ENCODE measurements around the gene TGFBR3. TPM values are rescaled to one million over a fixed set of nuclear protein-coding genes. Genes with fewer than 3 reads are reported as not detected.

TGFBR3 gene
- polyA plus RNA-seq (2013): 9.6 and 9.9 TPM in 2 replicates

DNA sequence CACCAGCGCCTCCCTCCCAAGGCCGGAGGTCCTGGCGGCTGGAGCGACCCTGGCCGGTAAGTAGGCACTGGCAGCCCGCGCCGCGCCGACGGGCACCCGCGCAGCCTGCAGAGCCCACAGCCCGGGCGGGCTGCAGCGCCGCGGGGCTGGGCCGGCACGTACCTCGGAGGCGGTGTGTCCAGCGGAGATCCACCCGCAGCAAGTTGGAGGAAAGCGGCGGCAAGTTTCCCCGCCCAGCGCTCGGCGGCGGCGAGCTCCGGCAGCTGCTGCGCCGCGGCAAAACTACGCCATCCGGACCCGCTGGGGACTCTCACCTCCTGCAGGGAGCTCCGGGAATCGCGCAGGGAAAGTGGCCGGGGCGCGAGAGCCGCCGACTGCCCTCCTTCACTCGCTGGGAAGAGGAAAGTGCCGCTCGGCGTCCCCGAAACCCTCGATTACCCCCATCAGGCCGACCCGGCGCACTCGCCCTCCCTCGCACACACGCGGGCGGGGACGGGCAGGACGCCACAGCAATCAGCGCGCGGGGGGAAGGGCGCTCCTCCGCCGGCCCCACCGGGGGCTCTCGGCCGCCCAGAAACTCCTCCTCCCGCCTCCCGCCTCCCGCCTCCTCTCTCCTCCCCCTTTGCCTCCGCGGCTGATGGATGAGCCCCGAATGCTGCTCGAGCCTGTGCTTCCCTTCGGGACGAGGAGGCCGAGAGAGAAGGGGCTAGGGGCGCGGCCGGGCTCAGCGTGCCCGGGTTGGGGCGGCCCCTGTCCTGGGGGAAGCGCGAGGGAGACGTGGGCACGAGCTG is at the start of gene TGFBR3:
TSS of gene TGFBR3 (minus strand) at position 436 of the 791 bp plus-strand sequence. CDS start 24,620 bp downstream, outside the sequence.
- peaks cover 11% of the 10 kb centered on the region for H3K27me3 ChIP-seq (ENCODE audit: insufficient read depth, low read length)
- no peak within 1 kb of the TSS for H2BK5ac ChIP-seq (ENCODE audit: low read depth, low read length, poor library complexity)
- peaks cover 2% of the 10 kb centered on the region for H3K9me3 ChIP-seq (ENCODE audit: insufficient read depth, low read depth, low read length)
- peak within 1 kb of the TSS; percentile 40 for H2BK120ac ChIP-seq (ENCODE audit: insufficient read depth, low read length, poor library complexity)
- no peak within 1 kb of the TSS for H2AK5ac ChIP-seq (ENCODE audit: low read length)
- H3K4ac ChIP-seq (ENCODE audit: low read depth, low read length): peak within 1 kb of the TSS; percentile 1
- peak; percentile 90 to 91 for DNase-seq
- no CpG with 5 or more reads among the region's 92 CpGs for WGBS (ENCODE audit: extremely low coverage, insufficient coverage, insufficient read length)
- H3K4me3 ChIP-seq (ENCODE audit: low read depth, low read length): peak within 1 kb of the TSS; percentile 79
- peak within 1 kb of the TSS; percentile 50 for H3K14ac ChIP-seq (ENCODE audit: low read length)
- H3K18ac ChIP-seq (ENCODE audit: low read length): peak within 1 kb of the TSS; percentile 28
- peak within 1 kb of the TSS; percentile 93 for H3K4me2 ChIP-seq (ENCODE audit: low read length)
- H3K79me1 ChIP-seq (ENCODE audit: low read length): peaks cover 7% of the 10 kb centered on the region
- peaks cover 7% of the 10 kb centered on the region for H3K79me2 ChIP-seq (ENCODE audit: control insufficient read depth, insufficient read depth, low read length, poor library complexity)
- H4K8ac ChIP-seq (ENCODE audit: low read depth, low read length): peak within 1 kb of the TSS; percentile 72
- peak within 1 kb of the TSS; percentile 64 for H2AFZ ChIP-seq (ENCODE audit: insufficient read depth, low read length, poor library complexity)
- peak within 1 kb of the TSS; percentile 19 for H4K12ac ChIP-seq (ENCODE audit: low read depth, low read length)
- H3K23ac ChIP-seq (ENCODE audit: low read length): no peak within 1 kb of the TSS
- no peak within 1 kb of the TSS for H3K27ac ChIP-seq (ENCODE audit: low read depth, low read length)
- H3K4me1 ChIP-seq (ENCODE audit: control insufficient read depth in 1 of 2, insufficient read depth in 2 of 2, low read length in 2 of 2): peaks cover 2 to 10% of the 10 kb centered on the region in 2 experiments
- H3K36me3 ChIP-seq (ENCODE audit: control insufficient read depth in 1 of 2, insufficient read depth in 2 of 2, low read length in 2 of 2): no peaks in the 10 kb centered on the region
- H4K91ac ChIP-seq (ENCODE audit: low read depth, low read length): peak within 1 kb of the TSS; percentile 46
- peak within 1 kb of the TSS; percentile 72 for H3K9ac ChIP-seq (ENCODE audit: low read length)
- no peak within 1 kb of the TSS for H2BK12ac ChIP-seq (ENCODE audit: low read length)

DNA sequence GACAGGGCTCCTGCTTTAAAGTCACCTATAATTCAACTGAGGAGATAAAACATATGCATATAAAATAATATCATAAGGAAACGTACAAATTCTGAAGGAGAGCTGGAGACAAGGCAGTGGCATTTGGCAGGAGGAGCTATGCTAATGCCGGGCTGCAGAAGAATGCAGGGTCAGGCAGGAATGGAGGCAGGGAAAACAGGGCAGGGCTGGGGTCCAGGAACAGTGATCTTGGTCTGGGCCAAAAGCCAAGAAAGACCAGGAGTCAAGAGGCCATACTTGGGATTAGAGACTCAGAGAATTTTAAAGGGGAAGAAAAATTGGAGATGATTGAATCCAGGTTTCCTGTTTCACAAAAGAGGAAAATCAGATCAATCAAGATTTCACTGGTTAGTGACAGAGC is 43.3 kb upstream of the TGFBR3 start:
- WGBS (ENCODE audit: extremely low coverage, insufficient coverage, insufficient read length): no CpG with 5 or more reads among the region's 2 CpGs
- no peak overlapping the region for H3K4me3 ChIP-seq (ENCODE audit: low read depth, low read length)
- no peak overlapping the region for H3K4me2 ChIP-seq (ENCODE audit: low read length)
- H3K4me1 ChIP-seq (ENCODE audit: control insufficient read depth in 1 of 2, insufficient read depth in 2 of 2, low read length in 2 of 2): no peaks in the 10 kb centered on the region
- no peak overlapping the region for H2BK120ac ChIP-seq (ENCODE audit: insufficient read depth, low read length, poor library complexity)
- no peak overlapping the region for H3K9ac ChIP-seq (ENCODE audit: low read length)
- no peak overlapping the region for H2BK12ac ChIP-seq (ENCODE audit: low read length)
- no peaks in the 10 kb centered on the region for H3K36me3 ChIP-seq (ENCODE audit: control insufficient read depth in 1 of 2, insufficient read depth in 2 of 2, low read length in 2 of 2)
- H3K14ac ChIP-seq (ENCODE audit: low read length): no peak overlapping the region
- peak overlapping the region; percentile 10 for H2AFZ ChIP-seq (ENCODE audit: insufficient read depth, low read length, poor library complexity)
- H3K79me1 ChIP-seq (ENCODE audit: low read length): no peaks in the 10 kb centered on the region
- H3K27ac ChIP-seq (ENCODE audit: low read depth, low read length): no peak overlapping the region
- no peak overlapping the region for H2BK5ac ChIP-seq (ENCODE audit: low read depth, low read length, poor library complexity)
- no peak overlapping the region for H4K91ac ChIP-seq (ENCODE audit: low read depth, low read length)
- H3K27me3 ChIP-seq (ENCODE audit: insufficient read depth, low read length): no peaks in the 10 kb centered on the region
- DNase-seq: no peak
- H3K79me2 ChIP-seq (ENCODE audit: control insufficient read depth, insufficient read depth, low read length, poor library complexity): no peaks in the 10 kb centered on the region
- no peak overlapping the region for H4K12ac ChIP-seq (ENCODE audit: low read depth, low read length)
- no peaks in the 10 kb centered on the region for H3K9me3 ChIP-seq (ENCODE audit: insufficient read depth, low read depth, low read length)
- no peak overlapping the region for H4K8ac ChIP-seq (ENCODE audit: low read depth, low read length)
- no peak overlapping the region for H3K4ac ChIP-seq (ENCODE audit: low read depth, low read length)
- no peak overlapping the region for H3K23ac ChIP-seq (ENCODE audit: low read length)
- no peak overlapping the region for H2AK5ac ChIP-seq (ENCODE audit: low read length)
- no peak overlapping the region for H3K18ac ChIP-seq (ENCODE audit: low read length)

DNA sequence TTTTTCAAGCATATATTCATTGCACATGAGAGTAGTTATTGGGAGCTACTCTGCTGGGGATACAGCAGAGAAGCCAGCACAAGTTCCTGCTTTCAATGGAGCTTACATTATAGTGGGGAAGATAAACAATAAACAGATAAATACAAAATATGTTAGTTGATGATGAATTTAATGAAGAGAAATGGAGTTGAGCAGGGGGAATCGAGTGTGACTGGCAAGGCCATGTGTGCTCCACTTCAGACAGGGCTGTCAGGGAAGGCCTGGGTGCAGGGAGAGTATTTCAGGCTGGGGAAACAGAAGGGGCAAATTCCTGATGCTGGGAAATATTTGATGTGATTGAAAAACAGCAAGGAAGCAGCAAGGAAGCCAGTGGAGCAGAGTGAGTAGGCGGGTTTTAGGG is 42.1 kb upstream of the TGFBR3 start:
- Histone ChIP-seq H3K27ac (ENCODE audit: low read depth, low read length) (no peak overlapping the region), H2BK12ac (ENCODE audit: low read length) (no peak overlapping the region), H3K9me3 (ENCODE audit: insufficient read depth, low read depth, low read length) (no peaks in the 10 kb centered on the region), H2BK5ac (ENCODE audit: low read depth, low read length, poor library complexity) (no peak overlapping the region), H2BK120ac (ENCODE audit: insufficient read depth, low read length, poor library complexity) (no peak overlapping the region), H4K8ac (ENCODE audit: low read depth, low read length) (no peak overlapping the region), H4K91ac (ENCODE audit: low read depth, low read length) (no peak overlapping the region), H3K4ac (ENCODE audit: low read depth, low read length) (no peak overlapping the region), H3K23ac (ENCODE audit: low read length) (no peak overlapping the region), H3K4me1 (ENCODE audit: control insufficient read depth in 1 of 2, insufficient read depth in 2 of 2, low read length in 2 of 2) (no peaks in the 10 kb centered on the region), H3K9ac (ENCODE audit: low read length) (no peak overlapping the region), H4K12ac (ENCODE audit: low read depth, low read length) (no peak overlapping the region), H3K27me3 (ENCODE audit: insufficient read depth, low read length) (no peaks in the 10 kb centered on the region), H3K36me3 (ENCODE audit: control insufficient read depth in 1 of 2, insufficient read depth in 2 of 2, low read length in 2 of 2) (no peaks in the 10 kb centered on the region), H3K79me2 (ENCODE audit: control insufficient read depth, insufficient read depth, low read length, poor library complexity) (no peaks in the 10 kb centered on the region), H3K79me1 (ENCODE audit: low read length) (no peaks in the 10 kb centered on the region), H3K14ac (ENCODE audit: low read length) (peak overlapping the region; percentile 4), H2AFZ (ENCODE audit: insufficient read depth, low read length, poor library complexity) (no peak overlapping the region), H3K4me3 (ENCODE audit: low read depth, low read length) (no peak overlapping the region), H3K4me2 (ENCODE audit: low read length) (no peak overlapping the region), H3K18ac (ENCODE audit: low read length) (no peak overlapping the region), H2AK5ac (ENCODE audit: low read length) (no peak overlapping the region)
- DNase-seq: no peak
- no CpG with 5 or more reads among the region's 2 CpGs for WGBS (ENCODE audit: extremely low coverage, insufficient coverage, insufficient read length)

DNA sequence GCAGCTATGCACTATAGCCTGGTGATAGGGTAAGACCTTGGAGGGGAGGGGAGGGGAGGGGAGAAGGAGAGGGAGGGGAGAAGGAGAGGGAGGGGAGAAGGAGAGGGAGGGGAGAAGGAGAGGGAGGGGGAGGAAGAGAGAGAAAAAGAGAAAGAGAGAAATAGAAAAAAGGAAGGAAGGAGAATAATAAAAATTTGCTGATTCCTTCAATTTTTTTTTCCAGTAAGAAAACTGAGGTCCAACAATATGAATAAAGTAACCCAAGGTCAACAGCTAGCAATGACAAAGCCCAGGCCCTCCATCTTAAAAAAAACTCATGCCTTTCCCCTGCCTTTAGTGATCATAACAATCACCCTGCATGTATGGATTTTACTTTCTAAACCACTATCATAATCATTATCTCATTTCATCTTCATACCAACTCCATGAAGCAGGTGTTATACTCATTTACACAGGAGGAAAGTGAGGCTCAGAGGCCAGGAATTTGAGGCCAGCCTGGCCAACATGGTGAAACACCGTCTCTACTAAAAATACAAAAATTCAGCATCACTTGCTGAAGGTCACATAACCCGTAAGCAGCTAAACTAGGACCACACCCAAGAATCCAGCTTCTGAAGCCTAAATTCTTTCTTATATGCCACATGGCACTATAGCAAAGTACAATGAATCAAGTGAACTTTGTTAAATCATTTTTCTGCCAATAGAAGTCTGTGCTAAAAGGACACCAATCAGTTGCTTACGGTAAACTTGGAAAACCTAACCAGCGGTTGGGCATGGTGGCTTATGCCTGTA is 39.9 kb upstream of the TGFBR3 start:
- no peak overlapping the region for H4K91ac ChIP-seq (ENCODE audit: low read depth, low read length)
- no peaks in the 10 kb centered on the region for H3K27me3 ChIP-seq (ENCODE audit: insufficient read depth, low read length)
- no peaks in the 10 kb centered on the region for H3K4me1 ChIP-seq (ENCODE audit: control insufficient read depth in 1 of 2, insufficient read depth in 2 of 2, low read length in 2 of 2)
- no peak overlapping the region for H3K27ac ChIP-seq (ENCODE audit: low read depth, low read length)
- H3K9me3 ChIP-seq (ENCODE audit: insufficient read depth, low read depth, low read length): no peaks in the 10 kb centered on the region
- no peak overlapping the region for H3K4me3 ChIP-seq (ENCODE audit: low read depth, low read length)
- H3K4ac ChIP-seq (ENCODE audit: low read depth, low read length): no peak overlapping the region
- H3K9ac ChIP-seq (ENCODE audit: low read length): no peak overlapping the region
- no peak overlapping the region for H2BK120ac ChIP-seq (ENCODE audit: insufficient read depth, low read length, poor library complexity)
- no peak overlapping the region for H2AFZ ChIP-seq (ENCODE audit: insufficient read depth, low read length, poor library complexity)
- no peak overlapping the region for H3K14ac ChIP-seq (ENCODE audit: low read length)
- no CpG with 5 or more reads among the region's 4 CpGs for WGBS (ENCODE audit: extremely low coverage, insufficient coverage, insufficient read length)
- no peak overlapping the region for H4K12ac ChIP-seq (ENCODE audit: low read depth, low read length)
- DNase-seq: peak; percentile 49 to 82
- no peaks in the 10 kb centered on the region for H3K79me2 ChIP-seq (ENCODE audit: control insufficient read depth, insufficient read depth, low read length, poor library complexity)
- H2AK5ac ChIP-seq (ENCODE audit: low read length): no peak overlapping the region
- no peak overlapping the region for H2BK12ac ChIP-seq (ENCODE audit: low read length)
- H3K36me3 ChIP-seq (ENCODE audit: control insufficient read depth in 1 of 2, insufficient read depth in 2 of 2, low read length in 2 of 2): no peaks in the 10 kb centered on the region
- H3K4me2 ChIP-seq (ENCODE audit: low read length): no peak overlapping the region
- no peaks in the 10 kb centered on the region for H3K79me1 ChIP-seq (ENCODE audit: low read length)
- no peak overlapping the region for H3K23ac ChIP-seq (ENCODE audit: low read length)
- no peak overlapping the region for H4K8ac ChIP-seq (ENCODE audit: low read depth, low read length)
- H3K18ac ChIP-seq (ENCODE audit: low read length): no peak overlapping the region
- H2BK5ac ChIP-seq (ENCODE audit: low read depth, low read length, poor library complexity): no peak overlapping the region

Data from trophoblast cell (in vitro differentiated cells and primary cell).